H1 (cell line): ENCODE results near the gene CCDC116. TPM values are rescaled to one million over a fixed set of nuclear protein-coding genes. Genes with fewer than 3 reads are reported as not detected.

ENCODE experiments used
- CHD1 ChIP-seq: IDR thresholded peaks from 2 replicates; pipeline ENCODE4 v1.6.1; 2012; ENCODE audit warnings: low read depth, low read length, improper control_type of control experiment
- KDM1A ChIP-seq: fragments of 200-600, 300-600 bp; sonication (generic); IDR thresholded peaks from 2 replicates; pipeline ENCODE4 v1.7.1; 2016; ENCODE audit warnings: mild to moderate bottlenecking, low read length, borderline replicate concordance
- RAD21 ChIP-seq, 2 experiments: IDR thresholded peaks in 1 of 2; conservative IDR thresholded peaks in 1 of 2; 2 replicates each; pipeline ENCODE4 v1.6.1; 2011; ENCODE audit warnings: low read depth in 2 of 2, low read length in 2 of 2, improper control_type of control experiment in 1 of 2, inconsistent platforms in 1 of 2, mild to moderate bottlenecking in 1 of 2, moderate library complexity in 1 of 2
- SP2 ChIP-seq: IDR thresholded peaks from 2 replicates; pipeline ENCODE4 v1.6.1; 2012; ENCODE audit warnings: mild to moderate bottlenecking, low read length, inconsistent platforms
- SRF ChIP-seq: IDR thresholded peaks from 2 replicates; pipeline ENCODE4 v1.6.1; 2011; ENCODE audit warnings: mild to moderate bottlenecking, low read depth, low read length, moderate library complexity
- TAF7 ChIP-seq: optimal IDR thresholded peaks from 2 replicates; pipeline ENCODE3; 2011; ENCODE audit warnings: low read depth, mild to moderate bottlenecking, inconsistent platforms, low read length, moderate library complexity, borderline replicate concordance
- TBP ChIP-seq: IDR thresholded peaks from 2 replicates; pipeline ENCODE4 v1.6.1; 2011; ENCODE audit warnings: low read depth, low read length, improper control_type of control experiment
- USF2 ChIP-seq: IDR thresholded peaks from 2 replicates; pipeline ENCODE4 v1.6.1; 2011; ENCODE audit warnings: low read length, improper control_type of control experiment
- polyA plus RNA-seq, 7 experiments: library from polyadenylated mRNA; depleted of rRNA in 3 of 7; stranded (reverse) in 5 of 7; unstranded in 2 of 7; fragments of >200 nt in 5 of 7; fragments of 200-250 nt in 2 of 7; gene quantifications; 1 replicate in 5 of 7; 2 replicates in 1 of 7; 4 replicates in 1 of 7; pipeline versions ENCODE4 v1.2.1 to v1.2.3, GENCODE V29; 2011 to 2013; ENCODE audit warnings: missing spikeins in 2 of 7, mixed read lengths in 2 of 7
- total RNA-seq: library from RNA; stranded (reverse); fragmentation: NEBNext Ultra II Directional; extraction: Animal tissue kit (Norgen Biotek cat#: 25700); gene quantifications from 2 replicates; pipeline ENCODE4 v1.2.1, GENCODE V29; 2021
- TF ChIP-seq, protein P1 (sequence below): fragments of 300-600 bp; sonication (generic); IDR thresholded peaks from 2 replicates; pipeline ENCODE4 v1.7.1; 2012; ENCODE audit warnings: low read length, moderate library complexity, mild to moderate bottlenecking, inconsistent platforms; ENCODE audit not compliant: insufficient replicate concordance

The CCDC116 gene
- total and polyA plus RNA-seq, 2 of the 8 experiments (the other 6 are each of a cell fraction or from before 2014, with no cell fraction given) = 0.08 TPM; not detected in 1

- TF ChIP-seq, protein P1, sequence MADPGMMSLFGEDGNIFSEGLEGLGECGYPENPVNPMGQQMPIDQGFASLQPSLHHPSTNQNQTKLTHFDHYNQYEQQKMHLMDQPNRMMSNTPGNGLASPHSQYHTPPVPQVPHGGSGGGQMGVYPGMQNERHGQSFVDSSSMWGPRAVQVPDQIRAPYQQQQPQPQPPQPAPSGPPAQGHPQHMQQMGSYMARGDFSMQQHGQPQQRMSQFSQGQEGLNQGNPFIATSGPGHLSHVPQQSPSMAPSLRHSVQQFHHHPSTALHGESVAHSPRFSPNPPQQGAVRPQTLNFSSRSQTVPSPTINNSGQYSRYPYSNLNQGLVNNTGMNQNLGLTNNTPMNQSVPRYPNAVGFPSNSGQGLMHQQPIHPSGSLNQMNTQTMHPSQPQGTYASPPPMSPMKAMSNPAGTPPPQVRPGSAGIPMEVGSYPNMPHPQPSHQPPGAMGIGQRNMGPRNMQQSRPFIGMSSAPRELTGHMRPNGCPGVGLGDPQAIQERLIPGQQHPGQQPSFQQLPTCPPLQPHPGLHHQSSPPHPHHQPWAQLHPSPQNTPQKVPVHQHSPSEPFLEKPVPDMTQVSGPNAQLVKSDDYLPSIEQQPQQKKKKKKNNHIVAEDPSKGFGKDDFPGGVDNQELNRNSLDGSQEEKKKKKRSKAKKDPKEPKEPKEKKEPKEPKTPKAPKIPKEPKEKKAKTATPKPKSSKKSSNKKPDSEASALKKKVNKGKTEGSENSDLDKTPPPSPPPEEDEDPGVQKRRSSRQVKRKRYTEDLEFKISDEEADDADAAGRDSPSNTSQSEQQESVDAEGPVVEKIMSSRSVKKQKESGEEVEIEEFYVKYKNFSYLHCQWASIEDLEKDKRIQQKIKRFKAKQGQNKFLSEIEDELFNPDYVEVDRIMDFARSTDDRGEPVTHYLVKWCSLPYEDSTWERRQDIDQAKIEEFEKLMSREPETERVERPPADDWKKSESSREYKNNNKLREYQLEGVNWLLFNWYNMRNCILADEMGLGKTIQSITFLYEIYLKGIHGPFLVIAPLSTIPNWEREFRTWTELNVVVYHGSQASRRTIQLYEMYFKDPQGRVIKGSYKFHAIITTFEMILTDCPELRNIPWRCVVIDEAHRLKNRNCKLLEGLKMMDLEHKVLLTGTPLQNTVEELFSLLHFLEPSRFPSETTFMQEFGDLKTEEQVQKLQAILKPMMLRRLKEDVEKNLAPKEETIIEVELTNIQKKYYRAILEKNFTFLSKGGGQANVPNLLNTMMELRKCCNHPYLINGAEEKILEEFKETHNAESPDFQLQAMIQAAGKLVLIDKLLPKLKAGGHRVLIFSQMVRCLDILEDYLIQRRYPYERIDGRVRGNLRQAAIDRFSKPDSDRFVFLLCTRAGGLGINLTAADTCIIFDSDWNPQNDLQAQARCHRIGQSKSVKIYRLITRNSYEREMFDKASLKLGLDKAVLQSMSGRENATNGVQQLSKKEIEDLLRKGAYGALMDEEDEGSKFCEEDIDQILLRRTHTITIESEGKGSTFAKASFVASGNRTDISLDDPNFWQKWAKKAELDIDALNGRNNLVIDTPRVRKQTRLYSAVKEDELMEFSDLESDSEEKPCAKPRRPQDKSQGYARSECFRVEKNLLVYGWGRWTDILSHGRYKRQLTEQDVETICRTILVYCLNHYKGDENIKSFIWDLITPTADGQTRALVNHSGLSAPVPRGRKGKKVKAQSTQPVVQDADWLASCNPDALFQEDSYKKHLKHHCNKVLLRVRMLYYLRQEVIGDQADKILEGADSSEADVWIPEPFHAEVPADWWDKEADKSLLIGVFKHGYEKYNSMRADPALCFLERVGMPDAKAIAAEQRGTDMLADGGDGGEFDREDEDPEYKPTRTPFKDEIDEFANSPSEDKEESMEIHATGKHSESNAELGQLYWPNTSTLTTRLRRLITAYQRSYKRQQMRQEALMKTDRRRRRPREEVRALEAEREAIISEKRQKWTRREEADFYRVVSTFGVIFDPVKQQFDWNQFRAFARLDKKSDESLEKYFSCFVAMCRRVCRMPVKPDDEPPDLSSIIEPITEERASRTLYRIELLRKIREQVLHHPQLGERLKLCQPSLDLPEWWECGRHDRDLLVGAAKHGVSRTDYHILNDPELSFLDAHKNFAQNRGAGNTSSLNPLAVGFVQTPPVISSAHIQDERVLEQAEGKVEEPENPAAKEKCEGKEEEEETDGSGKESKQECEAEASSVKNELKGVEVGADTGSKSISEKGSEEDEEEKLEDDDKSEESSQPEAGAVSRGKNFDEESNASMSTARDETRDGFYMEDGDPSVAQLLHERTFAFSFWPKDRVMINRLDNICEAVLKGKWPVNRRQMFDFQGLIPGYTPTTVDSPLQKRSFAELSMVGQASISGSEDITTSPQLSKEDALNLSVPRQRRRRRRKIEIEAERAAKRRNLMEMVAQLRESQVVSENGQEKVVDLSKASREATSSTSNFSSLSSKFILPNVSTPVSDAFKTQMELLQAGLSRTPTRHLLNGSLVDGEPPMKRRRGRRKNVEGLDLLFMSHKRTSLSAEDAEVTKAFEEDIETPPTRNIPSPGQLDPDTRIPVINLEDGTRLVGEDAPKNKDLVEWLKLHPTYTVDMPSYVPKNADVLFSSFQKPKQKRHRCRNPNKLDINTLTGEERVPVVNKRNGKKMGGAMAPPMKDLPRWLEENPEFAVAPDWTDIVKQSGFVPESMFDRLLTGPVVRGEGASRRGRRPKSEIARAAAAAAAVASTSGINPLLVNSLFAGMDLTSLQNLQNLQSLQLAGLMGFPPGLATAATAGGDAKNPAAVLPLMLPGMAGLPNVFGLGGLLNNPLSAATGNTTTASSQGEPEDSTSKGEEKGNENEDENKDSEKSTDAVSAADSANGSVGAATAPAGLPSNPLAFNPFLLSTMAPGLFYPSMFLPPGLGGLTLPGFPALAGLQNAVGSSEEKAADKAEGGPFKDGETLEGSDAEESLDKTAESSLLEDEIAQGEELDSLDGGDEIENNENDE = no peak
- no peak for TF ChIP-seq TBP
- TF ChIP-seq USF2 = no peak
- no peak for TF ChIP-seq SRF
- no peak for TF ChIP-seq CHD1
- no peak for TF ChIP-seq RAD21 (IDR thresholded peaks at IDR 0.05 in 1 of 2, conservative IDR thresholded peaks at IDR 0.05 in 1 of 2; ENCODE audit: low read depth in 2 of 2, low read length in 2 of 2)
- TF ChIP-seq KDM1A = no peak
- TF ChIP-seq SP2 = no peak
- no peak for TF ChIP-seq TAF7
These were observed 2.3 kb downstream of the CCDC116 start (continued) for GRCh38 chr22:21634844-21635243.
